HepG2 (cell line): Measurements from ENCODE around the gene SETD2.

Experiments used
- GATAD2A ChIP-seq: IDR thresholded peaks from 2 replicates; pipeline ENCODE4 v1.6.1; 2016
- HDAC6 ChIP-seq: fragments of 200-600 bp; sonication (generic); IDR thresholded peaks from 2 replicates; pipeline ENCODE4 v1.7.0; 2017; ENCODE audit warnings: mild to moderate bottlenecking, antibody characterized with exemption, low read length, low read depth
- TAF1 ChIP-seq: sonication (generic); formaldehyde crosslinking; IDR thresholded peaks from 2 replicates; pipeline ENCODE4 v1.4.0; 2020; ENCODE audit warnings: missing genetic modification reagents

DNA sequence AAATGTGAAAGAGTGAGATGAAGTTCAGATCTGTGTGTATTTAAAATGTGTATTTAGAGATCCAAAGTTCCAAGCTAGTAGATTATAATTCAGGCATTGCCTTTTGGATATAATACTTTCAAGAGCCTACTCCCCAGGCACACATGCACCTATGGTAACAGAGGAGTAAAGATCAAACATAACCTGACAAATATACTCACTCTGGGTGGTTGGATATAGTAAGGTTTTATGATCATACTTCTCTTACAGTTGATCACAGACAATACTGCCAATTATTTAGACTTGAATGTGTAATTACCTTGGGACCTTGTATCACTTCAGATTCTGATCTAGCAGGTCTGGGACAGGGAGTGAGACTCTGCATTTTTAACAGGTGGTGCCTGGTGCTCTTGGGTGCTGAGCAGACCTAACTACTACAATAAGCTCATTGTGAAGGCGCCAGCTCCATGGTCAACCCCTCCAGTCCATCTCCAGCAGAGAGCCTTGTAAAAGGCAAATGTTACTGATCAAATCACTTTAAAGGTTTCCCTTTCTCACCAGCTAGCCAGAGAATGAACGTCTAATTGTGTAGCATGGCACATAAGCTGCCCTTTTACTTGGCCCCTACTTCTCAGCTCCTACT, 128.9 kb downstream of the SETD2 start:
- TF ChIP-seq HDAC6 (no peak), GATAD2A (CRISPR knock-in tag) (no peak), TAF1 (CRISPR knock-in tag) (no peak)
